Glutamatergic neuron (in vitro differentiated cells): ENCODE measurements around the gene FHOD3. TPM values are rescaled to one million over a fixed set of nuclear protein-coding genes. Genes with fewer than 3 reads are reported as not detected.

Experiments used
- DNase-seq: peaks from one replicate; pipeline ENCODE4 v3.0.0; 2022
- H3K27ac Mint-ChIP-seq: one replicate; pipeline ENCODE4 v1.8.0; 2020; ENCODE audit warnings: mild to moderate bottlenecking, mixed read lengths, inconsistent platforms; ENCODE audit not compliant: unreplicated experiment
- H3K27me3 Mint-ChIP-seq: one replicate; pipeline ENCODE4 v1.8.0; 2020; ENCODE audit warnings: mild to moderate bottlenecking, moderate library complexity, mixed read lengths, inconsistent platforms; ENCODE audit not compliant: unreplicated experiment
- H3K36me3 Mint-ChIP-seq: one replicate; pipeline ENCODE4 v1.8.0; 2020; ENCODE audit warnings: mild to moderate bottlenecking, mixed read lengths, inconsistent platforms; ENCODE audit not compliant: unreplicated experiment
- H3K4me1 Mint-ChIP-seq: one replicate; pipeline ENCODE4 v1.8.0; 2020; ENCODE audit warnings: mild to moderate bottlenecking, low read depth, mixed read lengths, inconsistent platforms; ENCODE audit not compliant: unreplicated experiment
- H3K4me3 Mint-ChIP-seq: one replicate; pipeline ENCODE4 v1.8.0; 2020; ENCODE audit warnings: mild to moderate bottlenecking, mixed read lengths, inconsistent platforms; ENCODE audit not compliant: unreplicated experiment
- H3K9me3 Mint-ChIP-seq: one replicate; pipeline ENCODE4 v1.8.0; 2020; ENCODE audit warnings: mild to moderate bottlenecking, moderate library complexity, mixed read lengths, inconsistent platforms; ENCODE audit not compliant: unreplicated experiment
- CTCF ChIP-seq: fragments of 200-600 bp; sonication (generic); IDR thresholded peaks from one replicate; pipeline ENCODE4 v1.5.0; 2021; ENCODE audit not compliant: partially characterized antibody, unreplicated experiment
- total RNA-seq: library from RNA; stranded (reverse); fragmentation: NEBNext Ultra II Directional; extraction: Animal tissue kit (Norgen Biotek cat#: 25700); gene quantifications from one replicate; pipeline ENCODE4 v1.2.1, GENCODE V29; 2021; ENCODE audit not compliant: unreplicated experiment

Gene FHOD3
- total RNA-seq, 1 donor from 2014 or later, result 21.2 TPM

- no peak overlapping the region for H3K4me3 Mint-ChIP-seq
- H3K36me3 Mint-ChIP-seq, result peaks cover 20% of the 10 kb centered on the region
- H3K27me3 Mint-ChIP-seq, result no peaks in the 10 kb centered on the region
- DNase-seq, result no peak
- no peaks in the 10 kb centered on the region for H3K4me1 Mint-ChIP-seq
- no peak overlapping the region for H3K27ac Mint-ChIP-seq
- no peak for TF ChIP-seq CTCF
- H3K9me3 Mint-ChIP-seq, result peaks cover 2% of the 10 kb centered on the region
These were observed 489.2 kb downstream of the FHOD3 start for GRCh38 chr18:36786686-36787085.

- Mint-ChIP-seq H3K27me3 (no peaks in the 10 kb centered on the region), H3K4me1 (no peaks in the 10 kb centered on the region), H3K27ac (no peak overlapping the region), H3K9me3 (peaks cover 3% of the 10 kb centered on the region), H3K4me3 (no peak overlapping the region), H3K36me3 (peaks cover 20% of the 10 kb centered on the region)
- TF ChIP-seq CTCF, result no peak
- no peak for DNase-seq
These were observed 495.2 kb downstream of the FHOD3 start for GRCh38 chr18:36792634-36793283.

GRCh38 chr18:36798738-36799473 lies 501.4 kb downstream of the FHOD3 start:
- no peak for DNase-seq
- no peak overlapping the region for H3K27ac Mint-ChIP-seq
- no peak for TF ChIP-seq CTCF
- H3K36me3 Mint-ChIP-seq, result no peaks in the 10 kb centered on the region
- no peak overlapping the region for H3K4me3 Mint-ChIP-seq
- peaks cover 4% of the 10 kb centered on the region for H3K4me1 Mint-ChIP-seq
- peaks cover 2% of the 10 kb centered on the region for H3K9me3 Mint-ChIP-seq
- peaks cover 2% of the 10 kb centered on the region for H3K27me3 Mint-ChIP-seq

GRCh38 chr18:36805105-36805504 lies 507.6 kb downstream of the FHOD3 start:
- no peak for DNase-seq
- no peak for TF ChIP-seq CTCF
- no peak overlapping the region for H3K27ac Mint-ChIP-seq
- H3K27me3 Mint-ChIP-seq, result no peaks in the 10 kb centered on the region
- H3K4me3 Mint-ChIP-seq, result no peak overlapping the region
- peaks cover 7% of the 10 kb centered on the region for H3K36me3 Mint-ChIP-seq
- H3K4me1 Mint-ChIP-seq, result no peaks in the 10 kb centered on the region
- H3K9me3 Mint-ChIP-seq, result no peaks in the 10 kb centered on the region

GRCh38 chr18:36808681-36809080 lies 511.2 kb downstream of the FHOD3 start:
- Mint-ChIP-seq H3K4me1 (no peaks in the 10 kb centered on the region), H3K27ac (no peak overlapping the region), H3K9me3 (no peaks in the 10 kb centered on the region), H3K27me3 (no peaks in the 10 kb centered on the region), H3K4me3 (no peak overlapping the region), H3K36me3 (peaks cover 7% of the 10 kb centered on the region)
- DNase-seq, result no peak
- no peak for TF ChIP-seq CTCF
